Stimulated activated CD4-positive, alpha-beta T cell treated with anti-CD3 and anti-CD28 coated beads, Interleukin-4, amount 100 ng/mL, for 1 hour (primary cell): ENCODE results near the gene ARMC7.
A peak's percentile ranks its signal among the peaks of the same experiment; 100 is the strongest.

Experiments
- DNase-seq: peaks from one replicate; pipeline ENCODE4 v3.0.0-alpha.2; 2020

ARMC7 gene

GRCh38 chr17:75078284-75079022, 31.3 kb upstream of the ARMC7 start:
- no peak for DNase-seq

GRCh38 chr17:75079023-75079373, 30.8 kb upstream of the ARMC7 start:
- no peak for DNase-seq

GRCh38 chr17:75081611-75082540, 27.9 kb upstream of the ARMC7 start:
- no peak for DNase-seq

GRCh38 chr17:75082683-75083082, 27.1 kb upstream of the ARMC7 start:
- no peak for DNase-seq

- no peak for DNase-seq
Measured at GRCh38 chr17:75084039-75084660, 25.6 kb upstream of the ARMC7 start.

GRCh38 chr17:75086496-75087181, 23.1 kb upstream of the ARMC7 start:
- no peak for DNase-seq

GRCh38 chr17:75087182-75087557, 22.6 kb upstream of the ARMC7 start:
- DNase-seq = no peak

GRCh38 chr17:75087558-75088453, 22.0 kb upstream of the ARMC7 start, which contains the start of gene SLC16A5:
TSS of gene SLC16A5 (plus strand) at chr17:75087954. CDS start at chr17:75093637, 5,683 bp downstream.
- DNase-seq = peak; percentile 46

- no peak for DNase-seq
Measured at GRCh38 chr17:75088465-75089417, 21.0 kb upstream of the ARMC7 start.

GRCh38 chr17:75090871-75091854, 18.6 kb upstream of the ARMC7 start:
- DNase-seq = no peak

GRCh38 chr17:75091855-75092327, 17.9 kb upstream of the ARMC7 start:
- no peak for DNase-seq

- no peak for DNase-seq
Measured at GRCh38 chr17:75093548-75094158, 16.1 kb upstream of the ARMC7 start.

- no peak for DNase-seq
Measured at GRCh38 chr17:75094871-75095399, 14.8 kb upstream of the ARMC7 start.

GRCh38 chr17:75096082-75096625, 13.6 kb upstream of the ARMC7 start:
- DNase-seq = no peak

GRCh38 chr17:75097865-75098264, 11.9 kb upstream of the ARMC7 start:
- no peak for DNase-seq

GRCh38 chr17:75098861-75099260, 10.9 kb upstream of the ARMC7 start:
- DNase-seq = no peak

- no peak for DNase-seq
Measured at GRCh38 chr17:75099881-75100595, 9.7 kb upstream of the ARMC7 start.
